ENCODE results near the gene TRIO.

TRIO gene

GRCh38 chr5:14148890-14149671 lies 5.9 kb downstream of the TRIO start:
- no peak for DNase-seq

GRCh38 chr5:14149672-14150274 lies 6.6 kb downstream of the TRIO start:
- DNase-seq: no peak

GRCh38 chr5:14151416-14151815 lies 8.3 kb downstream of the TRIO start:
- no peak for DNase-seq

- no peak for DNase-seq
Measured at GRCh38 chr5:14153071-14153864, 10.1 kb downstream of the TRIO start.

DNA sequence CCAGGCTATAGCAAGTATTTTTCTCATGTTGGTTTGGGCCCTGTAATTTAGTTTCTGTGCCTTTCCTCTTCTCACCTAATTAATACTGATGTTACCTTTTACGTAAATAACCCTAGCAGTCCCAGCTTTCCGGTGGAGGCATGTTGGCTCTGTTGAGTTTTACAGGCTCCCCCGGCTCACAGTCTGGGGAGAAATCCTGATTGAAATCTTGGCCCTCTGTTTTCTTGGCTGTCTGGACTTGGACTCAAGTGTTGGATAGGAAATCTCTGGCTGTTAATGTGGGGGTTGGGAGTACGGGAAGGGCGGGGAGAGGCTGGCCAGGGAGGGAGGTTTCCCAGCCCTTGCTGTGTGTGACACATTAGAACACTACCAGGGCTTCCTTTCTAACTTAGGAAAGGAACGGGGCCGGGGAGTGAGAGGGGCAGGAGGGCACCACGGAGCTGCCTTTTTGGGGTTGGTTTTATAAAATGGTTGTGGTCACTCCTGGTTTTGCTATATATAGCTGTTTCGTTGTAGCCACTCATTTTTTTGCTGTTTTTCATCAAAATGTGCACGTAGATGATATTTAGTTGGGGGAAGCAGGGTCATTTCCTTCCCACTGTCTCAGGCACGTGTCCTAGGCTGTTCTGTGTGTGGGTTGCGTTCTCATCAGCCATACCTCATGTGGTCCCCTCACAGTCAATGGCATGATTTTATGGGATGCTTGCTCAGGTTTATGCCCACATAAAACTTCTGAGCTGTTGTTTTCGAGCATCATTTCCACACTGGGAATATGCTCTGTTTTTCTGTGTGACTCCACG lies 11.0 kb downstream of the TRIO start:
- DNase-seq: no peak

DNA sequence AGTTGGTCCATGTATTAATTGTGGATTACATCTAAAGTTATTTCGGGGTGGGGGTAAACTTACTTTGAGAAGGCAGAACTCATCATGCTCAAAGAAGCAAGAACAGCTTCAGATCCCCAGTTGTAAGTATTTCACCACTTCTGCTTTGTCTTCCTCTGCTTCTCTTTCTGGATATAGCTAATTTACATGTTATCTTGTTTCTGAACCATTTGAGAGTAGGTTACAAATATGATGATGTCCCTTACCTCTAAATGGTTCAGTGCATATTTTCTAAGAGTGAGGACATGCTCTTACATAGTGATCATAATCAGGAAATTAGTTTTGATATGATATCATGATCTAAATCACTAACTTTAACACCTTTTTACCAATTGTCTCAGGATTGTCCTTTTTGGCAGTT lies 11.9 kb downstream of the TRIO start:
- no peak for DNase-seq

DNA sequence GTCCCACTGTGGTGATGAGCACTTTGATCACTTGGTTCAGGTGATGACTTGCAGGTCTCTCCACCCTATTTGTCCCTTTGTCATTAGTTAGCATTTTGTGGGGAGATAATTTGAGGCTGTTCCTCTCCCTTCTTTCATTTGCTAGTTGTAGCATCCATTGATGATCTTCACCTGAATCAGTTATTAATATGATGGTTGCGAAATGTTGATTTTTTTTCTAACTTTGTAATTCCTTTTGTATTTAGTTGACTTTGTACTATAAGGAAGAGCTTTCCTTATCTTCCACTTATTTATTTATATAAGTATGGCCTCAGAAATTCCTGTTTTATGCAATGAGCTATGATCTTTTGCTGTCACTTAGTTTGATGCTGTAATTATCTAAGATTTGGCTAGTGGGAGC lies 12.6 kb downstream of the TRIO start:
- no peak for DNase-seq

DNA sequence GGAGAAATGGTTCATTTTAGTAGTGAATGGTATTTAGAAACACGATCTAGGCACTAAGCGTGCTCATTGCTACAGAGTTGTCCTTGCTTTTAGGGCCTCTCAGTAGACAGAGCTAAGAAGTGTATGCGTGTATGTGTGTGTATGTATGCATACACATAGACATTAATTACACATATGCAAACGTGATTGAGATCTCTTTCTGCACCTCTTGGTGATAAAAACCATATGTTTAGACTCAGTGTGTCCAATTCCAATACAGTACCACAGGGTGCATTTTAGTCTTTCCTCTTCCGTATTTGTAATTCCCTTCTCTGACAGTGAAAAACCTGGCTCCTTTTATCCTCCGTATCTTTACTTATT lies 13.1 kb downstream of the TRIO start:
- no peak for DNase-seq

DNA sequence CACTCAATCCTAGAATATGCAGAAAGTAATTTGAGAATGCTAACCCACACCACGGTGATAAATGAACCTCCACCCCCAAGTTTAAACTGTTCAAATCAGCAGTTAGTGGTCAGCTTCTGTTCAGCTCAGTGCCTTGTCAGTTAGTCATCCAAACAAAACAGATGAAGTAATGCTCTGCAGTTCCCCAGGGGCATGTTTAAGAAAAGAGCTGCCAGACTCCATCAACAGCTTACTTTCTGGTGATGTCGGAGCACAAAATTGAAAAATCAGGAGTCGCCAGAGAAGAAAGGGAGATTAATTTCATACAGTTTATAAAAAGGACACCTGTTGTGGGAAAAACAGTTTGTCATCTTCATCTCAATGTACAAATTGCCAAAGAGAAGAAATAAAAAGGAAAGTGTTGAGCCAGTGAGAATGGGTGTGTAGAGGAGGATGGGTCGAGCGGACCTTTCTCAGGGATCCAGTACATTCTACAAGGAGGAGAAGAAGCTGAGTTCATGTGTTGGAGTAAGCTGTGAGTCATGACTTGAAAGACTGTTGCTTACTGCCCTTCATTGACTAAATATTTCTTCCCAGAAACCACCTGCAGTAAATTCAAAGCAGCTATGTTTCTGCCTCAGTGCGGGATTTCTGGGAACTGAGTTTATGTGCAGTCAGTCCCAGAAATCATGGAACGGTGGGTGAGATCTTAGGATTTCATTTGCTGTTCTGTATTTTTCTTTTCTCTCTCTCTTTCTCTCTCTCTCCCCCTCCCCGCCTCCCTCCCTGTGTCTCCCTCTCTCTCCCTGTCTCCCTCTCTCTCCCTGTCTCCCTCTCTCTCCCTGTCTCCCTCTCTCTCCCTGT lies 13.7 kb downstream of the TRIO start:
- no peak for DNase-seq

- no peak for DNase-seq
Measured at GRCh38 chr5:14157493-14157782, 14.3 kb downstream of the TRIO start.

GRCh38 chr5:14158890-14159666 lies 15.9 kb downstream of the TRIO start:
- DNase-seq: no peak

DNA sequence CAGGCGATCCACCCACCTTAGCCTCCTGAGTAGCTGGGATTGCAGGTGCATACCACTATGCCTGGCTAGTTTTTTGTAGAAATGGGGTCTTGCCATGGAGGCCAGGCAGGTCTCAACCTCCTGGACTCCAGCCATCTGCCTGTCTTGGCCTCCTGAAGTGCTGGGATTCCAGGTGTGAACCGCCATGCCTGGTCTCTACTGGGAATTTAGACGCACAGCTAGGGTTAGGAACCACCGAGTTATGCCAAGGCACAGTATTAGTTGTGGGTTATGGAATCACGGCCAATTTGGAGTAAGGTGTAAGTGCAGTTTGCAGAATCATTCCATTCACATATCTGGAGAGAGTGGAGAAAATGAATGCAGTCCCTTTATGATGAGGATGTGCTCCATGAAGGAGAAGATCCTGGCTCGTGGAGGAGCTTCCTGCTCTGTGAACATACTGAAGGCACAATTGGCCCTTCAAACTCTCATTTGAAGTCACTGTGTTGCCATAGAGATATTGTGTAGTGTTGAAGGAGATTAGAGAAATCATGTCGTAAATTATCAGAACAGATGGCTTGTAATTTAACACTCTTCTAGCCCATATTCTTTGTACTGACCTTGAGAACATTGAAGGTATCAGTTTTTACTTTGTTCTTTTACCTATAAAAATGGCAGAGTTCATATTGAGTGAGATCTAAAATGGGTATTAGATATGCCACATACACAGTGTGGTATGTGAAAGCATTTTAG lies 18.8 kb downstream of the TRIO start:
- no peak for DNase-seq

GRCh38 chr5:14164164-14165163 lies 21.3 kb downstream of the TRIO start:
- no peak for DNase-seq

- no peak for DNase-seq
Measured at GRCh38 chr5:14165375-14166106, 22.4 kb downstream of the TRIO start.

GRCh38 chr5:14166437-14166836 lies 23.3 kb downstream of the TRIO start:
- DNase-seq: no peak

DNA sequence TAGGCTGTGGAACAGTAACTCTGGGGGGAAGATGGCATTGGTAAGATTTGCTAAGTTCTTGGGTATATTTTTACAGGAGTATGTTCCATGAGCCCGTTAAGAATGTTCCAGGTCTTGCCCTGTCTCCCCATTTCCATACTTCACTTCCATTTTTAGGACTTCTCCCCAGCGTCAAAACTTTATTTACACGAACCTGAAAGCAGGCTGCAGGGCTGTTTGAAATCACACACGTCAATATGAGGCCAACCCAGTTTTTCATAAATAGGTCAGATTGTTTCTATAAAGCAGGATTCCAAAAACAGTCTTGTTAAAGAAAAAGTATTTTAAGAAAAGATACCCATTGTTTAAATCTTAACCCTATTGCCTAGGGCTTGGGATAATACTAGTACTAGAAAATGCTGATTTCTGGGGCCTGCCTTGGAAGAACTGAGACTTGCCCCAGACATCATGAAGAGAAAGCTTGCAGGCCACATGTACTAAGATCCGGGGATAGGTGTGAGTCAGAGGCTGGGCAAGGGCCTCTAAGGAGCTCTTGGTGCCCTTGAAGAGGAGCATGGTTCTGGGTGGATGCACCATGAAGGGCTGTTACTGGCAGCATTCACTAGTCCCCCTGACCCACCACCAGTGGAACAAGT lies 24.2 kb downstream of the TRIO start:
- no peak for DNase-seq

- DNase-seq: no peak
Measured at GRCh38 chr5:14168144-14168792, 25.1 kb downstream of the TRIO start.

DNA sequence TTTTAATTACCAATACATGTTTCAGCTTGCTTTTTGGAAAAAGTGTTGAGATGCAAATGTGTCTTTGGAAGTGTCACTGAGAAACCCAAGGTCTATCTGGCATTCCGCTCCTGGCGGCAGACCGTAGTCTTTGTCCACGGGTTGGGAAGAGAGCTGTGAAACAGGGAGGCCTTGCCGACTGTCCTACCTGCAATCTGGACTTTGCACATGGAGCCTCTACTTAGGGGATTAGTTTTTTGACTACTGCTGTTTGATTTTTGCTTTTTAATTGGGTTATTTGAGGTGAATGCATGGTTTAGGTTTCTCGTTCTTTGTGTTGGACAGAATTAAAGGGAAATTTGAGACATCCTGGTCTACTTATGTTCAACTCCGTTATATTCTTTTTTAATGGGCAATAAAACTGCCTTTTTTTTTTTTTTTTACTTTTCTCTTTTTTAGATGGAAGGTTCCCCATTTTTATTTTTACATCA lies 25.7 kb downstream of the TRIO start:
- no peak for DNase-seq

All from stimulated activated CD4-positive, alpha-beta T cell treated with anti-CD3 and anti-CD28 coated beads, Interleukin-1b, Interleukin-23, amount 100 ng/mL, for 48 hours (primary cell).